Measurements from ENCODE around the gene EIF2AK2.

- TF ChIP-seq, protein P1, sequence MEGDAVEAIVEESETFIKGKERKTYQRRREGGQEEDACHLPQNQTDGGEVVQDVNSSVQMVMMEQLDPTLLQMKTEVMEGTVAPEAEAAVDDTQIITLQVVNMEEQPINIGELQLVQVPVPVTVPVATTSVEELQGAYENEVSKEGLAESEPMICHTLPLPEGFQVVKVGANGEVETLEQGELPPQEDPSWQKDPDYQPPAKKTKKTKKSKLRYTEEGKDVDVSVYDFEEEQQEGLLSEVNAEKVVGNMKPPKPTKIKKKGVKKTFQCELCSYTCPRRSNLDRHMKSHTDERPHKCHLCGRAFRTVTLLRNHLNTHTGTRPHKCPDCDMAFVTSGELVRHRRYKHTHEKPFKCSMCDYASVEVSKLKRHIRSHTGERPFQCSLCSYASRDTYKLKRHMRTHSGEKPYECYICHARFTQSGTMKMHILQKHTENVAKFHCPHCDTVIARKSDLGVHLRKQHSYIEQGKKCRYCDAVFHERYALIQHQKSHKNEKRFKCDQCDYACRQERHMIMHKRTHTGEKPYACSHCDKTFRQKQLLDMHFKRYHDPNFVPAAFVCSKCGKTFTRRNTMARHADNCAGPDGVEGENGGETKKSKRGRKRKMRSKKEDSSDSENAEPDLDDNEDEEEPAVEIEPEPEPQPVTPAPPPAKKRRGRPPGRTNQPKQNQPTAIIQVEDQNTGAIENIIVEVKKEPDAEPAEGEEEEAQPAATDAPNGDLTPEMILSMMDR (IDR thresholded peaks at IDR 0.05) = no peak
- no peak for TF ChIP-seq POLR2A (IDR thresholded peaks at IDR 0.05)
Observed at GRCh38 chr2:37059841-37060240, 96.9 kb downstream of the EIF2AK2 start.
